Neural progenitor cell (in vitro differentiated cells): ENCODE measurements around the gene SLC41A3.

ENCODE experiments used
- CTCF ChIP-seq: fragments of 200-600 bp; sonication (generic); IDR thresholded peaks from 2 replicates; pipeline ENCODE4 v1.5.1; 2017; ENCODE audit warnings: antibody characterized with exemption, mild to moderate bottlenecking
- EZH2 ChIP-seq: fragments of 200-600 bp; sonication (generic); IDR thresholded peaks from 2 replicates; pipeline ENCODE4 v1.6.1; 2017; ENCODE audit warnings: antibody characterized with exemption, mild to moderate bottlenecking, moderate library complexity
- EZH2phosphoT487 ChIP-seq: fragments of 200-600 bp; sonication (generic); IDR thresholded peaks from 2 replicates; pipeline ENCODE4 v1.6.1; 2017; ENCODE audit warnings: antibody characterized with exemption

- TF ChIP-seq CTCF (no peak), EZH2 (no peak), EZH2phosphoT487 (no peak)
These were observed 5.1 kb downstream of the SLC41A3 start for GRCh38 chr3:126078866-126079265.
